Erythroblast (primary cell): ENCODE measurements around the gene MYH9.

Experiments
- GATA1 ChIP-seq: IDR thresholded peaks from 2 replicates; pipeline ENCODE4 v1.6.1; 2011; ENCODE audit warnings: low read depth, mild to moderate bottlenecking, control low read depth, low read length, moderate library complexity
- POLR2A ChIP-seq: IDR thresholded peaks from 2 replicates; pipeline ENCODE4 v1.6.1; 2011; ENCODE audit warnings: mild to moderate bottlenecking, low read length

DNA sequence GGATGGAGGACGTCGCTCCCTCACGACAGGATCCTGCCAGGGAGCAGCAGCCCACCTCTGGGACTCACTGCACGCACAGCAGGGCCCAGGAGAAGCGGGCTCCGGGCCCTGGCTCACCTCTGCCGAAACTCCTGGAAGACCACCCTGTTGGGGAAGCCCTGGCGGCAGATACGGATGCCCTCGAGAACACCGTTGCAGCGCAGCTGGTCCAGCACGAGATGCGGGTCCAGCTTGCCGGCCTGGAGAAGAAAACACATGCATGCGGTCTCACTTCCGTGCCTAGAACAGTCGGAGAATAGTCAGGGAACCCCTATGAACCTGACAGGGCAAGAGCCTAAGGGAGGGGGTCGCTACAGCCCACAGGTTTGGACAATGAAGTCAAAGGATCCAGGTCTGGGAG is 82.0 kb downstream of the MYH9 start:
- no peak for TF ChIP-seq POLR2A
- TF ChIP-seq GATA1: no peak
